SH-SY5Y (cell line): ENCODE results near the gene PDK2.

Experiments
- GATA2 ChIP-seq: IDR thresholded peaks from 2 replicates; pipeline ENCODE4 v1.6.1; 2011; ENCODE audit warnings: mild to moderate bottlenecking, low read depth, low read length
- GATA3 ChIP-seq: IDR thresholded peaks from 2 replicates; pipeline ENCODE4 v1.6.1; 2011; ENCODE audit warnings: low read depth, mild to moderate bottlenecking, low read length, moderate library complexity

Gene PDK2

DNA sequence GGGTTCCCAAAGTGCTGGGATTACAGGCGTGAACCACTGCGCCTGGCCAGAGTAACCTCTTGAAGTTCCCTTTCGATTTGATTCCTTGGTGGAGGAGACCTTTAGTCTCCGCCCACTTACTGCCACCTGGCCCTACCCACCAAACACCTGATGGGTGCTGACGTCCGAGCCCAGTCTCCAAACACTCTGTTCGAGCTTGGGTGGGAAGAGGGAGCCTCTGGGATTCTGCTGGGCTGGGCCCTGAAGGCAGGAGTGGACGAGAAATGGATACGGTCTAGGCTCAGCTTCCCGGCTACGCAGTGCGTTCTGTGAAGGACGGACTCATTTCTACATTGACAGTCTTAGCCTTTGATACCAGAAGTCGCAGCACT lies 40.1 kb upstream of the PDK2 start:
- TF ChIP-seq GATA2 (no peak), GATA3 (no peak)

DNA sequence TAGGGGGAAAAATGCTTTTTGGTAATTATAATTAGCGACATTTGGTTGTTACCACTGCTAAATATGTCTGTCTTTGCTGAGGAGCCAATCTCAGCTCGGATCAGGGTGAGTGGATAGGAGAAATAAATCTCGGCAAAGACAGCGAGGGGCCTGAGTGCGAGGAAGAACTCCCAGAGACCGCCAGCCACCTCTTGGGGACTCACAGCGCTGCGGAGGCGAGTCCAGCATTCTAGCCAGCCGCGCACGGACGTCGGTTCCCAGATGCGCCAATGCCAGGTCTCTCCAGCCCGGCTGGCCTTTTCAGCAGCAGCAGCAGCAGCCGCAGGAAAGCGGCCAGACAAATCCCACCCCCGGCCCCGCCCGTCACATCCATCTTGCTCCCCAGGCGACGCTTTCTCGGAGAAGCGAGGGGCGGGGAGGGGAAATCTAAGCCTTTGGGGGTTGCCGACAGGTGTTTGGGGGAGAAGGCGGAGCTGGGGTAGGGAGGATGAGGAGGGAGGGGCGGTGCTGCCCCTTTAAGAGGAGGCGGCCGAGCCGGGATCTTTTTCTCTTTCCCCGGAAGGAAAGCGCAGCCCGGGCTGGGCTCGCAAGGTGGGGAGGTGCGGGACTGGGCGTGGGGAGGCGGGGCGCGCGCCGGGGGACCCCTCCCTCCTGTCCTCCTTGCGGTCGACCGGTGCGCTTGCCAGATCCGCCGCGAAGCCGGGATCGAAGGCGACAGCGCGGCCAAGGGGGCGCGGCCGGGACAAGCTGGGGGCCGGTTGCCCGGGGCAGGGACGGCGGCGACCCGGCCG lies 39.5 kb upstream of the PDK2 start, which contains the start of gene ITGA3:
TSS of gene ITGA3 (plus strand) at position 685 of the 791 bp plus-strand sequence. CDS start 330 bp downstream, outside the sequence.
- TF ChIP-seq GATA3 (no peak), GATA2 (no peak)

GRCh38 chr17:50056217-50056960 lies 38.8 kb upstream of the PDK2 start:
- TF ChIP-seq GATA2 (no peak), GATA3 (no peak)

DNA sequence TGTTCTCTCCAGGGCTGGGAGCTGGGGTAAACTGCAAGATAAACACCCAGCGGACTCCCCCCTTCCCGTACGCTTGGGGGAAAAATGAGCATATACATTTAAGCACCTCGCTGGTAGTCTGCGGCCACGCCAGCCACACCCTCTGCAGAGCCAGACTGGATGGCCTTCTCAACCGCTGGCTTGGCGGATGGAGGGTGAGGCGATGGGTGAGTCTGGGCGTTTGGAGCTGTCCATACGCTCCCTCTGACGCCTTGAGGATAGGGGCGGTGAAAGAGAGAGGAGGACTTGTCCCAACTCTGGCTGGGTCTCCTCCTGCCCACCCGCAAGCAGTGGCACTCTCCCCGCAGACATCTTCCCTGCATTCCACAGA lies 38.2 kb upstream of the PDK2 start:
- no peak for TF ChIP-seq GATA3
- no peak for TF ChIP-seq GATA2

- TF ChIP-seq GATA2 (no peak), GATA3 (no peak)
Measured at GRCh38 chr17:50057521-50057991, 37.6 kb upstream of the PDK2 start.

- no peak for TF ChIP-seq GATA3
Measured at GRCh38 chr17:50058296-50058953, 36.7 kb upstream of the PDK2 start.

DNA sequence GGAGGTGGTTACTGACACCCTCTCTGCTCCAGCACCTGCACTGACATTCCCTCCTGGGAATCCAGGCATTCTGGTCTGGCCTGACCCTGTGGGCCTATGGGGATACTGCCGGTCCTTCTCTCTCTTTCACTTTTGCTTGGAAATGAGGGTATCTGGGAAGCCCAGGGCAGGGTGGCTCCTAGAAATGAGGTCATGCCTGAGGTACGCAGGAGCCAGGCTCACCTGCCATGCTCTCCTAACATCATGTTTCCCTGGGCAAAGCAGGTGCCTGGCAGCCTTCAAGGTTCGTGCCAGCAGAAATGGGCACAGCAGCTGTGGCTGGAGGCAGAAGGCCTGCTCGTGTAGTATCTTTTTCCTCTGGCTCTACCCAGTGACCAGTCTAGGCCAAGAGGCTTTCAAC lies 35.9 kb upstream of the PDK2 start:
- TF ChIP-seq GATA2 (no peak), GATA3 (no peak)

GRCh38 chr17:50059759-50060273 lies 35.3 kb upstream of the PDK2 start:
- no peak for TF ChIP-seq GATA3
- no peak for TF ChIP-seq GATA2

DNA sequence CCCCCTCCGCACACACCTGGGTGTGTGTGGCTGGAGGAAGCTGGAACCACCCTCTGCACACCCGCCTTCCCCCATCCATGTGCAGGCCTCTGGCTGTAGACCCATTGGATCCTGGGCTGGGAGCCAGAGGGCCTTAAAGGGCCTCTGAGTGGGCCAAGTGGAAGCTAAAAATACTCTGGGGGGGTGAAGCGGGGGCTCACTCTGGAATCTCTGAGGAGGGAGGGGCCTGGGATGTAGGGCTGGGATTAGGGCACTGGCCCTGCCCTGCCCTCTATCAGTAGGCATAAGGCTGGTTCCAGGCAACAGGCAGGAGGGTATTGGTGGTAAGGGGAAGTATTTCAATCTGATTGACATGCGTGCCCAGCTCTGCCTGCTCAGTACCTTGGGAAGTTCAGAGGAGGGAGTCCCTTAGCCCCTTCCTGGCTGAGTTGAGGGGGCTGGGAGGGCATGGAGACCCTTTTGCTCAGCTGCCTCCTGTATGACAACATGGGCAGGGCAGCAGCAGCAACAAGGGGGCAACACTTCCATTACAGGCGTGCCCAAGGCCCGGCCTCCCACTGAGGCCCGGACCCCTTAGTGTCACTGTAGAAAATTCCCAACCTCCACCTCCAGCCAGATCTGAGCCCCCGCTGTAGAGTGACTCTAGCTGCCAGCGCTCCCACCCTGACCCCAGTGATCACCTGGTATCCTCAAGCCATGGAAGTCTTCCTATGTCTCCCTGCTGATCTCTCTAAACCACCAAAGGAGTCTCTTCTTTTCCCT lies 34.0 kb upstream of the PDK2 start:
- TF ChIP-seq GATA3: no peak
- TF ChIP-seq GATA2: no peak

DNA sequence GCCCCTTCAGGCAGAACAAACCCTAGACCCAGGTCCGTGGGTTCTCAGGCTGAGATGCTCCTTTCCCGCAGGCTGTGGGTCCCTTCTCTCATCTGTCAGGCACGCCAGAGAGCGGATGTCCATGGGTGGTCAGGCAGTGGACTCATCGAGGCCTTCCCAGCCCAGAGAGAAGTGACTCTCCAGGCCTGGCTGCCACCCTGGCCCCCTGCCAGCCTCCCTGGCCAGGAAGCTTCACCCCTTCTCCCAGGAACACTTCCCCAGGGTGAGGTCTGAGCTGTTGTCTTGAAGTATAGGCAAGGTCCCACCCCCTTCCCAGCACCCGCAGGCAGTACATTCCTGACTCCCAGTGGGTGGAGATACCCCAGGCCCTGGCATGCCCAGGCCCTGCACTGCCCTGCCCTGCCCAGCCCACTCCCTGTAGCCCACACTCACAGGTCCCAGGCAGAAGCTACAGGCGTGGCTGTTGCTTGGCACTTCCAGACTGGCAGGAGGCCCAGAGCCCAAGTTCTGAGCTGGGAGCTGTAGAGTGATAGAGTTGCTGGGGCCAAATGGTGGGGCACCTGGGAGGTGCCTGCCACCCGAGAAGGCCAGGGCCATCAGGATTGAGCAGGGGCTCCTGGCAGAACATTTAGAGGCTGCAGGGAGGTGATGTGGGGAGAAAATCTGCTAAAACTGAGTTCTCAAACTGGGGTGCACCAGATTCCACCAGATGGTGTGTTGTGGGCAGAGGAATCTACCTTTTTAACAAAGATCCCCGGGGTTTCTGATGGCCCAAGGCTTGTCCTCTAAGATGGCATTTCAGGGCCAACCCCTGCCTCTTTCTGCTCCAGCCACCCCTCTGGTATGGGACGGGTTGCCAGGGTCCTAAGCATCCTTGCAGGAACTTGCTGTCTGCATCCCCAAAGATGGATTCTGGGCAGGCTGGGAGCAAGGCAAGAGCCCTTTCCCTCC lies 32.6 kb upstream of the PDK2 start:
- TF ChIP-seq GATA3: no peak
- TF ChIP-seq GATA2: no peak

- no peak for TF ChIP-seq GATA2
- no peak for TF ChIP-seq GATA3
Measured at GRCh38 chr17:50063561-50064252, 31.4 kb upstream of the PDK2 start.
